GM12891 (cell line): ENCODE results near the gene ATG16L2.
"Not testable (repeated sequence)": the region's sequence is repeated elsewhere in the genome, so short reads cannot be mapped to it uniquely, and the experiment has no call there.

Experiments
- DNase-seq: peaks from one replicate; pipeline ENCODE4 v3.0.0; 2011; ENCODE audit warnings: low spot score; ENCODE audit not compliant: insufficient read length
- FAIRE-seq: peaks from 2 replicates; lab custom pipeline; 2011; peaks lifted over from hg19 to GRCh38; lab: Jason Lieb, UNC
- PAX5 ChIP-seq: IDR thresholded peaks from 2 replicates; pipeline ENCODE4 v1.6.1; 2011; ENCODE audit warnings: low read length, moderate library complexity, mild to moderate bottlenecking; ENCODE audit not compliant: insufficient read depth, severe bottlenecking
- POLR2A ChIP-seq: IDR thresholded peaks from 2 replicates; pipeline ENCODE4 v1.6.1; 2011; ENCODE audit warnings: low read depth, low read length, control low read depth
- POLR2AphosphoS5 ChIP-seq: IDR thresholded peaks from 2 replicates; pipeline ENCODE4 v1.6.1; 2011; ENCODE audit warnings: low read depth, low read length, control low read depth
- POU2F2 ChIP-seq: IDR thresholded peaks from 2 replicates; pipeline ENCODE4 v1.6.1; 2011; ENCODE audit warnings: low read depth, mild to moderate bottlenecking, control low read depth, low read length, moderate library complexity
- SPI1 ChIP-seq: IDR thresholded peaks from 2 replicates; pipeline ENCODE4 v1.6.1; 2011; ENCODE audit warnings: low read depth, low read length, control low read depth
- TAF1 ChIP-seq: IDR thresholded peaks from 2 replicates; pipeline ENCODE4 v1.6.1; 2011; ENCODE audit warnings: low read depth, low read length, control low read depth

Gene ATG16L2

GRCh38 chr11:72802822-72803221 is 11.4 kb upstream of the ATG16L2 start:
- TF ChIP-seq PAX5, result no peak
- TF ChIP-seq TAF1, result no peak
- no peak for TF ChIP-seq SPI1
- no peak for DNase-seq
- no peak for FAIRE-seq

- TF ChIP-seq PAX5, result no peak
- no peak for TF ChIP-seq SPI1
- no peak for TF ChIP-seq POLR2AphosphoS5
- TF ChIP-seq POLR2A, result no peak
- no peak for TF ChIP-seq POU2F2
- TF ChIP-seq TAF1, result no peak
- DNase-seq (no peak), FAIRE-seq (no peak)
Observed at GRCh38 chr11:72805216-72805615, 9.0 kb upstream of the ATG16L2 start.

GRCh38 chr11:72806378-72806777 is 7.8 kb upstream of the ATG16L2 start:
- FAIRE-seq, DNase-seq: not testable (repeated sequence)

GRCh38 chr11:72807021-72807693 is 7.1 kb upstream of the ATG16L2 start:
- FAIRE-seq, result no peak
- TF ChIP-seq POLR2A (no peak), SPI1 (peak; percentile 9; the same call in 1 of the 2 replicates)
- DNase-seq, result no peak

GRCh38 chr11:72807792-72808191 is 6.4 kb upstream of the ATG16L2 start:
- peak; percentile 14; the same call in 1 of the 2 replicates for TF ChIP-seq SPI1
- no peak for TF ChIP-seq POU2F2
- FAIRE-seq (no peak), DNase-seq (no peak)

- FAIRE-seq, result no peak
- no peak for TF ChIP-seq POU2F2
- TF ChIP-seq POLR2A, result no peak
- TF ChIP-seq SPI1, result no peak
- no peak for TF ChIP-seq POLR2AphosphoS5
- no peak for DNase-seq
Observed at GRCh38 chr11:72808331-72808798, 5.8 kb upstream of the ATG16L2 start.

GRCh38 chr11:72811686-72812085 is 2.5 kb upstream of the ATG16L2 start:
- DNase-seq, FAIRE-seq: not testable (repeated sequence)

GRCh38 chr11:72812604-72812966 is 1.6 kb upstream of the ATG16L2 start:
- no peak for FAIRE-seq
- DNase-seq, result no peak
- TF ChIP-seq TAF1 (no peak), POLR2A (no peak), POLR2AphosphoS5 (no peak), SPI1 (no peak), PAX5 (no peak), POU2F2 (no peak)

GRCh38 chr11:72812967-72813739 is 1.1 kb upstream of the ATG16L2 start:
- no peak for DNase-seq
- no peak for TF ChIP-seq TAF1
- peak; percentile 21; the same call in 1 of the 2 replicates for TF ChIP-seq POLR2AphosphoS5
- TF ChIP-seq POU2F2, result peak; percentile 37; the same call in 1 of the 2 replicates
- FAIRE-seq, result peak; percentile 80

- no peak for TF ChIP-seq SPI1
- peak; percentile 91 for TF ChIP-seq POLR2A
- peak; percentile 92 for TF ChIP-seq POLR2AphosphoS5
- no peak for TF ChIP-seq PAX5
- peak; percentile 64 for TF ChIP-seq TAF1
- peak; percentile 67 for TF ChIP-seq POU2F2
- FAIRE-seq (peak; percentile 35), DNase-seq (peak; percentile 74)
Observed at GRCh38 chr11:72813740-72814285, 398 bp upstream of the ATG16L2 start.

- FAIRE-seq, result no peak
- TF ChIP-seq SPI1, result no peak
- DNase-seq, result no peak
Observed at GRCh38 chr11:72815110-72815618, 953 bp downstream of the ATG16L2 start.
